Endothelial cell of umbilical vein (primary cell): Measurements from ENCODE around the gene CRYZL1. TPM values are rescaled to one million over a fixed set of nuclear protein-coding genes. Genes with fewer than 3 reads are reported as not detected.

ENCODE experiments used
- BruUV-seq: library from RNA; stranded (reverse); fragments of 400-500 nt; replicated peaks from 2 replicates; lab custom pipeline; 2021; lab: Mats Ljungman, UMichigan
- CTCF ChIA-PET: fragments of 300-600, 350-600 bp; sonication (Branson Sonifier 250); formaldehyde crosslinking; loops from one replicate; lab custom pipeline; 2021; ENCODE audit warnings: antibody characterized with exemption, inconsistent platforms; lab: Charles Lee
- POLR2A ChIA-PET: fragments of 300-600, 350-600 bp; sonication (Branson Sonifier 250); formaldehyde crosslinking; loops from one replicate; lab custom pipeline; 2021; ENCODE audit warnings: antibody characterized with exemption, inconsistent platforms; lab: Charles Lee
- DNase-seq: peaks from one replicate; pipeline ENCODE4 v3.0.0-alpha.2; 2011; ENCODE audit warnings: low read depth, low spot score
- FAIRE-seq: peaks from 2 replicates; lab custom pipeline; 2011; peaks lifted over from hg19 to GRCh38; lab: Jason Lieb, UNC
- H2AFZ ChIP-seq: 2 replicates; pipeline ENCODE4 v1.6.0; 2012; ENCODE audit warnings: low read depth, low read length, control low read depth, inconsistent platforms
- H3K27ac ChIP-seq: 2 replicates; pipeline ENCODE4 v1.5.1; 2011; ENCODE audit warnings: low read depth, mild to moderate bottlenecking, control low read depth, low read length, moderate library complexity; ENCODE audit not compliant: insufficient read depth
- H3K27me3 ChIP-seq, 2 experiments: 2 replicates each; pipeline versions ENCODE4 v1.6.0 to v1.6.1; 2011; ENCODE audit warnings: low read length in 2 of 2, mixed read lengths in 1 of 2; ENCODE audit not compliant: control insufficient read depth in 2 of 2, insufficient read depth in 2 of 2
- H3K36me3 ChIP-seq, 2 experiments: 2 replicates in 1 of 2; 3 replicates in 1 of 2; pipeline ENCODE4 v1.5.1; 2011; ENCODE audit warnings: low read length in 2 of 2, mild to moderate bottlenecking in 1 of 2, moderate library complexity in 1 of 2; ENCODE audit not compliant: control insufficient read depth in 2 of 2, insufficient read depth in 2 of 2; ENCODE audit errors: extremely low read depth in 1 of 2
- H3K4me1 ChIP-seq: 3 replicates; pipeline ENCODE4 v1.5.1; 2011; ENCODE audit warnings: mild to moderate bottlenecking, low read length; ENCODE audit not compliant: control insufficient read depth, insufficient read depth; ENCODE audit errors: extremely low read depth
- H3K4me2 ChIP-seq: 2 replicates; pipeline ENCODE4 v1.6.1; 2011; ENCODE audit warnings: low read length, control low read depth, mixed read lengths; ENCODE audit not compliant: insufficient read depth
- H3K4me3 ChIP-seq, 3 experiments: fragments of 200-600 bp in 1 of 3; sonication (generic), shearing (Covaris generic) in 1 of 3; replicated peaks in 1 of 3; 2 replicates each; pipeline ENCODE4 v1.5.1; 2011 to 2016; ENCODE audit warnings: control low read depth in 3 of 3, low read length in 3 of 3, mild to moderate bottlenecking in 2 of 3, inconsistent platforms in 1 of 3, low read depth in 1 of 3, moderate library complexity in 1 of 3; ENCODE audit not compliant: insufficient read depth in 1 of 3
- H3K79me2 ChIP-seq: 2 replicates; pipeline ENCODE4 v1.6.0; 2012; ENCODE audit warnings: low read length, inconsistent platforms; ENCODE audit not compliant: control insufficient read depth, insufficient read depth
- H3K9ac ChIP-seq: replicated peaks from 2 replicates; pipeline ENCODE3; 2011; ENCODE audit warnings: low read length, control low read depth; ENCODE audit not compliant: insufficient read depth; ENCODE audit errors: extremely low read depth
- H3K9me1 ChIP-seq: replicated peaks from 3 replicates; pipeline ENCODE4 v1.6.0; 2011; ENCODE audit warnings: mild to moderate bottlenecking, low read length; ENCODE audit not compliant: control insufficient read depth, insufficient read depth; ENCODE audit errors: extremely low read depth
- H3K9me3 ChIP-seq: replicated peaks from 2 replicates; pipeline ENCODE4 v1.5.1; 2012; ENCODE audit warnings: low read length, inconsistent platforms; ENCODE audit not compliant: control insufficient read depth, insufficient read depth
- H4K20me1 ChIP-seq: replicated peaks from 2 replicates; pipeline ENCODE3; 2011; ENCODE audit warnings: mild to moderate bottlenecking, low read length; ENCODE audit not compliant: control insufficient read depth, insufficient read depth; ENCODE audit errors: extremely low read depth
- EZH2 ChIP-seq: IDR thresholded peaks from 2 replicates; pipeline ENCODE4 v1.6.1; 2012; ENCODE audit warnings: borderline replicate concordance, low read depth, mild to moderate bottlenecking, moderate library complexity, low read length, inconsistent platforms; ENCODE audit not compliant: severe bottlenecking
- FOS ChIP-seq: IDR thresholded peaks from 2 replicates; pipeline ENCODE4 v1.6.1; 2011; ENCODE audit warnings: mild to moderate bottlenecking, low read length, moderate library complexity, borderline replicate concordance; ENCODE audit not compliant: insufficient read depth
- GATA2 ChIP-seq: IDR thresholded peaks from 2 replicates; pipeline ENCODE4 v1.7.0; 2011; ENCODE audit warnings: low read depth, mild to moderate bottlenecking, moderate library complexity, mixed read lengths, low read length; ENCODE audit not compliant: insufficient read length, insufficient read depth
- JUN ChIP-seq: IDR thresholded peaks from 2 replicates; pipeline ENCODE4 v1.6.1; 2011; ENCODE audit warnings: borderline replicate concordance, low read depth; ENCODE audit not compliant: insufficient read length, insufficient read depth
- MYC ChIP-seq: IDR thresholded peaks from one replicate; pipeline ENCODE4 v1.6.1; 2011; ENCODE audit warnings: mild to moderate bottlenecking, low read depth, low read length
- POLR2A ChIP-seq: IDR thresholded peaks from 2 replicates; pipeline ENCODE4 v1.6.1; 2012; ENCODE audit warnings: low read depth, mild to moderate bottlenecking, control low read depth, low read length
- POLR2AphosphoS5 ChIP-seq: IDR thresholded peaks from 2 replicates; pipeline ENCODE4 v1.6.1; 2012; ENCODE audit warnings: low read depth, mild to moderate bottlenecking, control low read depth, low read length, moderate library complexity; ENCODE audit not compliant: insufficient read depth
- dilution Hi-C: fragments of 300-500 bp; cut with MboI; formaldehyde crosslinking; loops from one replicate; pipeline ENCODE4 v1.15.0; 2019; ENCODE audit warnings: low sequenced_read_pairs; ENCODE audit not compliant: extremely low pct_ligation_motif_present
- intact Hi-C: fragments of 100-400 bp; cut with micrococcal nuclease; formaldehyde crosslinking; loops from one replicate; pipeline ENCODE4 v1.10.0; 2022
- polyA plus RNA-seq, 4 experiments: library from polyadenylated mRNA; depleted of rRNA in 3 of 4; stranded (reverse) in 3 of 4; unstranded in 1 of 4; fragments of >200 nt; gene quantifications; 2 replicates each; pipeline versions ENCODE4 v1.2.1 to v1.2.3, GENCODE V29; 2011 to 2012; ENCODE audit warnings: missing spikeins in 1 of 4
- total RNA-seq: library from RNA; stranded (reverse); gene quantifications from 2 replicates; pipeline ENCODE4 v1.2.3, GENCODE V29; 2021
- TF ChIP-seq, protein P1 (sequence below): IDR thresholded peaks from 2 replicates; pipeline ENCODE4 v1.6.1; 2011; ENCODE audit not compliant: insufficient read depth, insufficient read length
- TF ChIP-seq, protein P2 (sequence below), 2 donors: IDR thresholded peaks; 1 replicate in 1 of 2; 2 replicates in 1 of 2; pipeline ENCODE4 v1.5.1; 2011; ENCODE audit warnings: low read length in 2 of 2, mild to moderate bottlenecking in 2 of 2, moderate library complexity in 2 of 2, control low read depth in 1 of 2, inconsistent platforms in 1 of 2, low read depth in 1 of 2; ENCODE audit not compliant: insufficient read depth in 1 of 2; ENCODE audit errors: extremely low read depth in 1 of 2

Gene CRYZL1
- total and polyA plus RNA-seq, 2 donors (not counting 3 experiments of a cell fraction or from before 2014, with no cell fraction given), result 26.4 to 42.1 TPM

DNA sequence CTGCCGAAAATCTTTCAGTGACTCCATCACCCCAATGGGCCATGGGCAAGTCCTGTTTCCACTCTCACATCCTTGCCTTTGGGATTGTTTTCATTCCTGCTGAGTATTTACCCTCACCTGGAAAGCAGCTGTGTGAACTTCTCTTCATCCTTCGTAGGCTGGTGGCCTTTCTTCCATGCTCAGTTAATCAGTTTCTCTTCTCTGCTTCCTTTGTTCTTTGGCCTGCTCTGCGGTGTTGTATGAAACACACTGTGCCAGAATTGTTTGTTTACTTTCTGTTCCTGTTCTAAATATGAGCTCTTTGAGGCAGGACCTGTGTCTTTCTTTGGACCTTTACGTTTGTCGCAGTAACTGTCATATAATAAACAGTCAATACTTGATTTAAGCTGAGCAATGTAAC, 49.3 kb upstream of the CRYZL1 start:
- H3K4me1 ChIP-seq, result peaks cover 9% of the 10 kb centered on the region
- FAIRE-seq, result no peak
- H3K4me3 ChIP-seq, result no peak overlapping the region
- no TSS peak for BruUV-seq
- no peaks in the 10 kb centered on the region for H3K27me3 ChIP-seq
- peaks cover 4% of the 10 kb centered on the region for H4K20me1 ChIP-seq
- TF ChIP-seq GATA2, result no peak
- no peak for TF ChIP-seq POLR2AphosphoS5
- TF ChIP-seq JUN, result no peak
- no peak for TF ChIP-seq MYC
- no peak for TF ChIP-seq POLR2A
- TF ChIP-seq EZH2, result no peak
- TF ChIP-seq, protein P1, sequence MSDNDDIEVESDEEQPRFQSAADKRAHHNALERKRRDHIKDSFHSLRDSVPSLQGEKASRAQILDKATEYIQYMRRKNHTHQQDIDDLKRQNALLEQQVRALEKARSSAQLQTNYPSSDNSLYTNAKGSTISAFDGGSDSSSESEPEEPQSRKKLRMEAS, result no peak
- no peak for TF ChIP-seq FOS
- TF ChIP-seq, protein P2, sequence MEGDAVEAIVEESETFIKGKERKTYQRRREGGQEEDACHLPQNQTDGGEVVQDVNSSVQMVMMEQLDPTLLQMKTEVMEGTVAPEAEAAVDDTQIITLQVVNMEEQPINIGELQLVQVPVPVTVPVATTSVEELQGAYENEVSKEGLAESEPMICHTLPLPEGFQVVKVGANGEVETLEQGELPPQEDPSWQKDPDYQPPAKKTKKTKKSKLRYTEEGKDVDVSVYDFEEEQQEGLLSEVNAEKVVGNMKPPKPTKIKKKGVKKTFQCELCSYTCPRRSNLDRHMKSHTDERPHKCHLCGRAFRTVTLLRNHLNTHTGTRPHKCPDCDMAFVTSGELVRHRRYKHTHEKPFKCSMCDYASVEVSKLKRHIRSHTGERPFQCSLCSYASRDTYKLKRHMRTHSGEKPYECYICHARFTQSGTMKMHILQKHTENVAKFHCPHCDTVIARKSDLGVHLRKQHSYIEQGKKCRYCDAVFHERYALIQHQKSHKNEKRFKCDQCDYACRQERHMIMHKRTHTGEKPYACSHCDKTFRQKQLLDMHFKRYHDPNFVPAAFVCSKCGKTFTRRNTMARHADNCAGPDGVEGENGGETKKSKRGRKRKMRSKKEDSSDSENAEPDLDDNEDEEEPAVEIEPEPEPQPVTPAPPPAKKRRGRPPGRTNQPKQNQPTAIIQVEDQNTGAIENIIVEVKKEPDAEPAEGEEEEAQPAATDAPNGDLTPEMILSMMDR (IDR thresholded peaks at IDR 0.05; ENCODE audit: extremely low read depth in 1 of 2, insufficient read depth in 1 of 2, low read depth in 1 of 2, low read length in 2 of 2), result no peak
- no peak overlapping the region for H2AFZ ChIP-seq
- no peak overlapping the region for H3K27ac ChIP-seq
- H3K79me2 ChIP-seq, result peaks cover 85% of the 10 kb centered on the region
- H3K9me1 ChIP-seq, result no peaks in the 10 kb centered on the region
- intact Hi-C loops (no loop called here), dilution Hi-C loops (no loop called here)
- ChIA-PET POLR2A (no interaction called here), CTCF (interaction anchor here (0.9 kb wide), 1 partner anchor 50 kb away, joined by 3 read pairs; no protein-coding TSS in a partner anchor)
- no peaks in the 10 kb centered on the region for H3K36me3 ChIP-seq
- no peak overlapping the region for H3K9ac ChIP-seq
- H3K4me2 ChIP-seq, result no peak overlapping the region
- DNase-seq, result no peak
- no peaks in the 10 kb centered on the region for H3K9me3 ChIP-seq
